ENCODE measurements around the gene RRBP1. TPM values are rescaled to one million over a fixed set of nuclear protein-coding genes. Genes with fewer than 3 reads are reported as not detected.

The RRBP1 gene
- total and polyA plus RNA-seq, 2 of the 4 experiments (the other 2 are of a cell fraction) = 90.2 to 136 TPM

DNA sequence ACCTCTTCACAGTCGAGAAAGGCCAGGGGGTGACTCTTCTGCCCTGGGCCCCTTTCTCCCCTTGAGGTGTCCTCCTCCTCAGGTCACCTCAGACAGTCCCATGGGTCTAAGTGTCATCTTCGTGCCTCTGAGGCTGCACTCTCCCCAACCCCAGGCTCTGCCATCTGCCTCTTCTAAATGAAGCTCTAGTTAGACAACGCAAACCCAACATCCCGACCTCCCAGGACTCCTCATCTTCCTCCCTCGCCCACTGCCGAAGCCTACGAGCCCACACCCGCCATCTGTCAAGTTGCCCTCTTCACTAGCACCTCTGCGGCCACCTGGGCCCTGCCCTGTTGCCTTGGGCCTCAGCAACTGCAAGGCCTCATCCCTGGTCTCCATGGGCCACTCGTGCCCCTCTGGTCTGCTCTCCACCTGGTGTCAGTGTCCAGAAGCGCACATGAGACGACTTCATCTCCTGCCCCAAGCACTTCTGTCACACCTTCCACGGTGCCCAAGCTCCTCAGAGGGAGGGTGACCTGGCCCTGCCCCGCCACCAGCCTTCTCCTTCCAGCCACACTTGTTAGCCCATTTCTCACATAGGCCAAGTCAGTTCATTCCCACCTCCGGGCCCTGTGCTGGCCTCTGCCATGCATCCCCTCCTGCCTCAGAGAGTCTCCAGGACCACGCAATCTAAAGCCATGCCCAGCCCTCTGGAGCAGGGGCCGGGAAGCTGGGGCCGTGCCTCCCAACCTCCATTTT is 53.8 kb downstream of the RRBP1 start:
- Histone ChIP-seq H3K4me3 (ENCODE audit: insufficient read depth, low read depth, low read length) (no peak overlapping the region), H3K9me1 (ENCODE audit: insufficient read depth, low read length) (no peaks in the 10 kb centered on the region), H3K79me1 (ENCODE audit: low read depth in 1 of 2, low read length in 2 of 2) (peaks cover 37 to 93% of the 10 kb centered on the region in 2 experiments), H3K14ac (replicated peaks; ENCODE audit: low read depth, low read length) (no peak overlapping the region), H3K4me1 (ENCODE audit: control insufficient read depth, insufficient read depth, low read length) (no peaks in the 10 kb centered on the region), H2BK120ac (ENCODE audit: low read depth, low read length) (no peak overlapping the region), H3K4me2 (ENCODE audit: low read depth, low read length) (no peak overlapping the region), H2AK9ac (replicated peaks; ENCODE audit: low read depth, low read length, poor library complexity) (no peak overlapping the region), H4K8ac (ENCODE audit: low read depth in 2 of 2, low read length in 2 of 2) (no peak overlapping the region), H2BK5ac (ENCODE audit: low read depth, low read length, poor library complexity, severe bottlenecking) (no peak overlapping the region), H4K91ac (ENCODE audit: insufficient read depth, low read depth, low read length) (no peak overlapping the region), H3K23ac (ENCODE audit: low read depth, low read length) (no peak overlapping the region), H3K27ac (ENCODE audit: insufficient read depth, low read length) (no peak overlapping the region), H4K20me1 (ENCODE audit: insufficient read depth, low read length) (peaks cover 88% of the 10 kb centered on the region), H3K56ac (ENCODE audit: extremely low read depth, insufficient read depth, low read length) (no peak overlapping the region), H3K27me3 (ENCODE audit: control insufficient read depth, insufficient read depth, low read length) (no peaks in the 10 kb centered on the region), H3K9me3 (ENCODE audit: control insufficient read depth, insufficient read depth, low read length) (no peaks in the 10 kb centered on the region), H3K4ac (ENCODE audit: low read depth, low read length) (no peak overlapping the region), H3K36me3 (ENCODE audit: control insufficient read depth, insufficient read depth, low read length) (peaks cover 97% of the 10 kb centered on the region), H3K9ac (ENCODE audit: low read depth, low read length) (no peak overlapping the region), H4K5ac (ENCODE audit: low read depth, low read length) (no peak overlapping the region), H3K18ac (ENCODE audit: low read depth, low read length) (no peak overlapping the region), H2AFZ (replicated peaks; ENCODE audit: low read length, poor library complexity) (no peak overlapping the region), H2BK15ac (ENCODE audit: low read depth, low read length) (no peak overlapping the region), H2BK20ac (ENCODE audit: low read depth, low read length) (no peak overlapping the region), H2AK5ac (ENCODE audit: low read depth, low read length) (no peak overlapping the region)
- DNase-seq (no peak), ATAC-seq (ENCODE audit: low read depth) (no peak)
- ChIA-PET POLR2A (ENCODE audit: unreplicated experiment) (no interaction called here), CTCF (interaction anchor here (0.6 kb wide), 1 partner anchor 62 kb away, joined by 4 read pairs; no protein-coding TSS in a partner anchor)
- no peak for TF ChIP-seq RCOR1 (IDR thresholded peaks at IDR 0.05; ENCODE audit: insufficient replicate concordance, low read length)
- no peak for TF ChIP-seq CEBPB (IDR thresholded peaks at IDR 0.05; ENCODE audit: low read depth, low read length)
- TF ChIP-seq BHLHE40 (IDR thresholded peaks at IDR 0.05; ENCODE audit: low read depth, low read length) = no peak
- TF ChIP-seq FOS (IDR thresholded peaks at IDR 0.05; ENCODE audit: low read depth, low read length) = no peak
- WGBS, 2 experiments (ENCODE audit: extremely low coverage in 2 of 2, insufficient read length in 1 of 2) = 90% methylated on average over 14 of the region's 18 CpGs; no CpG with 5 or more reads in 1 of the 2 experiments
- intact Hi-C loops (cut with micrococcal nuclease) (no loop called here), dilution Hi-C loops (cut with HindIII; ENCODE audit: low sequenced_read_pairs, unreplicated experiment) (no loop called here), in situ Hi-C loops (cut with MboI; ENCODE audit: low sequenced_read_pairs) (loop anchor here (25.0 kb wide), 1 partner anchor 509 kb away; the partner anchor contains the start of genes KAT14 and PET117)
- BruUV-seq (replicated peaks) = no TSS peak
